ENCODE data around the gene CISD3.

DNA sequence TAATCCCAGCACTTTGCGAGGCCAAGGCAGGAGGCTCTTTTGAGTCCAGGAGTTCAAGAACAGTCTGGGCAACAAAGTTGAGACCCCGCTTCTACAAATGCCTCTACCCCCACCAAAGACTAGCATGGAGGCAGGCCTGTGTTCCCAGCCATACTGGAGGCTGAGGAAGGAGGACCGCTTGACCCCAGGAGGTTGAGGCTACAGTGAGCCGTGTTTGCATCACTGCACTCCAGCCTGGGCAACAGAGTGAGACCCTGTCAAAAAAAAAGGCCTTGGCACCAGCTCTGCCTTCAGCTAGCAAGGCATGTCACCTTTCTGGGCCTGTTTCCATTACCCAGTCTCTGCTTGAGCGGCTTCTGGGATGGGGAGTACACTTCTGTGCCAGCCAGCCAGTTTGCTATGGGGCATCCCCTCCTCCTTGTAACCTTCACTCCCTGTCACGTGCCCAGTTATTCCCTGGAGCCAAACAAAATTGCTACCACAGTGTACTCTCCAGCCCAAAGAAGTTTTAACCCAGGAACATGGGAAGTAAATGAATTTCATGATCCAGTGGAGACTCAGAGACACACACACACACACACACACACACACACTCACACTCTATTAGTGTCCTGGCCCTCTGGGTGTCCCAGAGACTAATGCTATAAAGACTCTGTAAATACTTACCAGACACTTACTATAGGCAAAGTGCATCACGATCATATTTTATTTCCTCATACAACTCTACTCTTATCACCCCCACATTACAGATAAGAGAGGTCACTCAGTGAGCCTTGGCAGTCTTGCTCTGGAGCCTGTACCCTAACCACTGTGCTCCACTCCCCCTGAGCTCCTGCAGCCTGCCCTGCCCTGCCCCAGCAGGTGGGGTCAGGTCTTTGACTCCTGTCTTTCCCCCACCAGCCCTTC, 2.5 kb downstream of the CISD3 start:
- no peak for TF ChIP-seq POLR2A (IDR thresholded peaks at IDR 0.05)
- TF ChIP-seq, protein P1, sequence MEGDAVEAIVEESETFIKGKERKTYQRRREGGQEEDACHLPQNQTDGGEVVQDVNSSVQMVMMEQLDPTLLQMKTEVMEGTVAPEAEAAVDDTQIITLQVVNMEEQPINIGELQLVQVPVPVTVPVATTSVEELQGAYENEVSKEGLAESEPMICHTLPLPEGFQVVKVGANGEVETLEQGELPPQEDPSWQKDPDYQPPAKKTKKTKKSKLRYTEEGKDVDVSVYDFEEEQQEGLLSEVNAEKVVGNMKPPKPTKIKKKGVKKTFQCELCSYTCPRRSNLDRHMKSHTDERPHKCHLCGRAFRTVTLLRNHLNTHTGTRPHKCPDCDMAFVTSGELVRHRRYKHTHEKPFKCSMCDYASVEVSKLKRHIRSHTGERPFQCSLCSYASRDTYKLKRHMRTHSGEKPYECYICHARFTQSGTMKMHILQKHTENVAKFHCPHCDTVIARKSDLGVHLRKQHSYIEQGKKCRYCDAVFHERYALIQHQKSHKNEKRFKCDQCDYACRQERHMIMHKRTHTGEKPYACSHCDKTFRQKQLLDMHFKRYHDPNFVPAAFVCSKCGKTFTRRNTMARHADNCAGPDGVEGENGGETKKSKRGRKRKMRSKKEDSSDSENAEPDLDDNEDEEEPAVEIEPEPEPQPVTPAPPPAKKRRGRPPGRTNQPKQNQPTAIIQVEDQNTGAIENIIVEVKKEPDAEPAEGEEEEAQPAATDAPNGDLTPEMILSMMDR (IDR thresholded peaks at IDR 0.05): no peak
